HEK293 (cell line): ENCODE results near the gene CDK19.

ENCODE experiments used
- BCL11B ChIP-seq: fragments of 450-650 bp; formaldehyde crosslinking; IDR thresholded peaks from 2 replicates; pipeline ENCODE4 v1.5.1; 2016; ENCODE audit warnings: low read depth, missing biosample characterization, missing genetic modification characterization
- CTCF ChIP-seq: fragments of 450-650 bp; formaldehyde crosslinking; IDR thresholded peaks from 2 replicates; pipeline ENCODE4 v1.5.1; 2016; ENCODE audit warnings: missing biosample characterization, missing genetic modification characterization
- ELK4 ChIP-seq: IDR thresholded peaks from 2 replicates; pipeline ENCODE4 v1.6.1; 2011; ENCODE audit warnings: mild to moderate bottlenecking, low read depth, low read length, borderline replicate concordance
- HOXA7 ChIP-seq: sonication (generic); formaldehyde crosslinking; IDR thresholded peaks from 2 replicates; pipeline ENCODE4 v1.8.1; 2022; ENCODE audit warnings: missing genetic modification reagents, borderline replicate concordance
- MYNN ChIP-seq: fragments of 450-650 bp; formaldehyde crosslinking; IDR thresholded peaks from 2 replicates; pipeline ENCODE4 v1.5.1; 2016; ENCODE audit warnings: missing biosample characterization, missing genetic modification characterization, borderline replicate concordance
- PRDM1 ChIP-seq: fragments of 450-650 bp; formaldehyde crosslinking; IDR thresholded peaks from 2 replicates; pipeline ENCODE4; 2016; ENCODE audit warnings: missing biosample characterization, missing genetic modification characterization
- REST ChIP-seq: fragments of 450-650 bp; formaldehyde crosslinking; IDR thresholded peaks from 2 replicates; pipeline ENCODE4 v1.5.1; 2016; ENCODE audit warnings: missing biosample characterization, missing genetic modification characterization
- ZNF26 ChIP-seq: fragments of 450-650 bp; formaldehyde crosslinking; IDR thresholded peaks from 2 replicates; pipeline ENCODE4 v1.5.1; 2016; ENCODE audit warnings: missing biosample characterization, missing genetic modification characterization
- ZNF266 ChIP-seq: fragments of 450-650 bp; formaldehyde crosslinking; IDR thresholded peaks from 2 replicates; pipeline ENCODE4 v1.5.1; 2016; ENCODE audit warnings: missing biosample characterization, missing genetic modification characterization, low read depth
- ZNF274 ChIP-seq, 2 experiments: fragments of 200-500 bp in 1 of 2; fragments of 450-650 bp in 1 of 2; sonication (Bioruptor generic) in 1 of 2; formaldehyde crosslinking in 1 of 2; IDR thresholded peaks; 2 replicates each; pipeline versions ENCODE4 v1.5.1 to v1.6.1; 2014 to 2016; ENCODE audit warnings: borderline replicate concordance in 1 of 2, inconsistent platforms in 1 of 2, low read length in 1 of 2, missing biosample characterization in 1 of 2, missing genetic modification characterization in 1 of 2
- ZNF416 ChIP-seq: fragments of 450-650 bp; formaldehyde crosslinking; IDR thresholded peaks from 2 replicates; pipeline ENCODE4 v1.5.1; 2016; ENCODE audit warnings: missing biosample characterization, missing genetic modification characterization
- ZSCAN5A ChIP-seq: fragments of 450-650 bp; formaldehyde crosslinking; IDR thresholded peaks from 2 replicates; pipeline ENCODE4 v1.5.1; 2016; ENCODE audit warnings: missing biosample characterization, missing genetic modification characterization

- TF ChIP-seq CTCF = no peak
- TF ChIP-seq REST (tag by site-specific recombination) = no peak
- no peak for TF ChIP-seq ZNF266 (tag by site-specific recombination)
- 0 out of 2 replicates have a peak, but pooled peaks have one; percentile 36 for TF ChIP-seq PRDM1 (tag by site-specific recombination)
- no peak for TF ChIP-seq ZNF416 (tag by site-specific recombination)
- no peak for TF ChIP-seq ZNF274 (IDR thresholded peaks at IDR 0.05; ENCODE audit: low read length)
- no peak for TF ChIP-seq ZNF274 (tag by site-specific recombination; IDR thresholded peaks at IDR 0.05; ENCODE audit: borderline replicate concordance)
- no peak for TF ChIP-seq ELK4
- no peak for TF ChIP-seq ZNF26 (tag by site-specific recombination)
- TF ChIP-seq ZSCAN5A (tag by site-specific recombination) = no peak
- no peak for TF ChIP-seq BCL11B (tag by site-specific recombination)
- TF ChIP-seq MYNN (tag by site-specific recombination) = no peak
- TF ChIP-seq HOXA7 (CRISPR knock-in tag) = no peak
These were observed 106.8 kb downstream of the CDK19 start for GRCh38 chr6:110708295-110708950.
